GM19193 (cell line): ENCODE results near the gene RSPO3.

Source experiments
- POLR2A ChIP-seq: IDR thresholded peaks from 4 replicates; pipeline ENCODE4 v1.6.1; 2011; ENCODE audit not compliant: insufficient read depth, insufficient read length; ENCODE audit errors: extremely low read depth

Gene RSPO3, protein sequence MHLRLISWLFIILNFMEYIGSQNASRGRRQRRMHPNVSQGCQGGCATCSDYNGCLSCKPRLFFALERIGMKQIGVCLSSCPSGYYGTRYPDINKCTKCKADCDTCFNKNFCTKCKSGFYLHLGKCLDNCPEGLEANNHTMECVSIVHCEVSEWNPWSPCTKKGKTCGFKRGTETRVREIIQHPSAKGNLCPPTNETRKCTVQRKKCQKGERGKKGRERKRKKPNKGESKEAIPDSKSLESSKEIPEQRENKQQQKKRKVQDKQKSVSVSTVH

DNA sequence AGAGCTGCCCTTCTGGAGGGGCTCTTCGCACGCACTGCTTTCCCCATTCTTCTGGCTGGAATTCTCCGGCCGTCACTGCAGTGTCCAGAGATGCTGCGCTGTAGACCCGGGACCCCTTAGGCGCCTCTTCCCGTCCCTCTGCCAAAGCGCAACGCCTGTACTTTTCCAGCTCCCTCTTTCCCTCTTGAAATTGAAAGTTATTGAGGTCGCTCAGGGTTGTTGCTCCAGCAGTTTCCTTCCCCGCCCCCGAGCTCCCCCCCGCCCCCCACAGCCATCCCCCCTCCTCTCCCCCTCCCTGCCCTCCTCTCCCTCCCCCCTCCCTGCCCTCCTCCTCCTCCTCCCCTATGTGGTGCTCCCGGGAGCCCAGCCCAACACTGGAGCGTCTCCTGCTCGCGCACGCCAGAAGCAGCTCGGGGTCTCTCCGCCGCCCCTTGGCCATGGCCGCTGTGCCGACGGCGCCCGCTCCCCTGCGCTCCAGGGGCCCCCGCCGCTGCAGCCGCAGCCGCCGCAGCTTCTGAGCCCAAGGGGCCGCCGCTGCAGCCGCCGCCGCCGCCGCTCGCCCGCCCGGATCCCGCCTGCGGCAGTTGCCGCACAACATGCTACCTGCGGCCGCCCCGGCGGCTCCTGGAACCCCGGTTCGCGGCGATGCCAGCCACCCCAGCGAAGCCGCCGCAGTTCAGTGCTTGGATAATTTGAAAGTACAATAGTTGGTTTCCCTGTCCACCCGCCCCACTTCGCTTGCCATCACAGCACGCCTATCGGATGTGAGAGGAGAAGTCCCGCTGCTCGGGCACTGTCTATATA, at the start of gene RSPO3:
Gene RSPO3 (plus strand): TSS at position 374 of the 804 bp plus-strand sequence. CDS start 522 bp downstream, outside the sequence.
- no peak for TF ChIP-seq POLR2A

DNA sequence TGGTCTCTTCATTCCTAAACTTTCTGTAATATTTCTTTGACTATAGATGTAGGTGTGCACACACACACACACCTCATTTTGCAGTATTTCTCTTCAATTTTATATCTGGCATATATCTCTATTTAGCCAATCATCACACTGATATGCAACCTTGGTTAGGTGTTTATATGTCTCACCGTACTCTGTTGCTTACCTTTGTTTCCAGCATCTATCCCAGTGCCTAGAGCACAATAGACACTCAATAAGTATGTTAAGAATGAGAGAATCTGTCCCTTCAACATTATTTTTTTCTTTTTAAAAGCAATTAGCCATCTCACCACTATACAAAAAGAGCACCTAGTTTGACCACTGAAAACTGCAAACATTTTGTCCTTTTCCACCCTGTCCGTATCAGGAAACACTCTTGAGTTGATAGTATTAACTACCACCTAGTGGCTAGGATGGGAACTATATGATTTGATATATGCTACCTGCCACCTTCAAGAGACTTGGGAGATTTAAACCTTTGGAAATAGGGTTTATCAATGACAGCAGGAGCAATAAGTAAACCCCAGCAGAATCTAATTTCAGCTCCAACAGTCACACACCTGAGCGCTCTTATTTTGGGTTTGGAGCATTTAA, 48.7 kb upstream of the RSPO3 start:
- no peak for TF ChIP-seq POLR2A

DNA sequence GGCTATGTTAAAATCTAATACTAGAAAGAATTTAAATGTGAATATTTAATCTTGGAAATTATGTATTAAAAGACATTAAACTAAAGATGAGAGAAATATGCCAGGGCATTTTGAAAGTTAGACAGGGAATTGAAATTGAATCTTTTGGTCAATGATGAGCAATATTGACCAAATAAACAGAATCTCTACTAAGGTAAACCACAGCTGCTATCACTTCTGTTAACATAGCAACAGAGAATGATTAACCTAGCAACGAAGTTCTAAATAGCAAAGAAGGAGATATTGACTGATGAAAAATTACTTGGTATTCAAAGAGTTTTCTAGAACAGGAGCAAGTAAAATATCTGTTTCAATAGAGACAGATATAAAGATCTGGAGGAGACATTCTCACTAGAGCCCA, 45.2 kb upstream of the RSPO3 start:
- TF ChIP-seq POLR2A: no peak

DNA sequence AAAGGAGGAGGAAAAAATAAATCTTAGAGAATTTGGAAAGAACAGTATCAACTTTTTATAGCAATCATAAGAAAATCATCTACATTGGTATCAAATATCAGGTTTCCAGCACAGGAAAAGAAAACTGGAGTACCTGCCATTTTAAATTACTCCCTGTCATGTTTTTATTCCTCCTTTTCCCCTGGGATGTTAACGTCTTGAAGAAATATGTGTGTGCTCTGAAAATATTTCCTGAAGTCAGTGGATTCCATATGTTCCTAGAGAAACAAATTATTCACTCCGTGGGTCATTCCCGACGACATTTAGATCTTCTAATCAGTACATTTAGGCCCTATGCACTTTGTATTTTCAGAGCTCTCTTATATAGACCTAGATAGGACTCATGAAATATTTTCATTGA, 42.0 kb upstream of the RSPO3 start:
- TF ChIP-seq POLR2A: no peak

DNA sequence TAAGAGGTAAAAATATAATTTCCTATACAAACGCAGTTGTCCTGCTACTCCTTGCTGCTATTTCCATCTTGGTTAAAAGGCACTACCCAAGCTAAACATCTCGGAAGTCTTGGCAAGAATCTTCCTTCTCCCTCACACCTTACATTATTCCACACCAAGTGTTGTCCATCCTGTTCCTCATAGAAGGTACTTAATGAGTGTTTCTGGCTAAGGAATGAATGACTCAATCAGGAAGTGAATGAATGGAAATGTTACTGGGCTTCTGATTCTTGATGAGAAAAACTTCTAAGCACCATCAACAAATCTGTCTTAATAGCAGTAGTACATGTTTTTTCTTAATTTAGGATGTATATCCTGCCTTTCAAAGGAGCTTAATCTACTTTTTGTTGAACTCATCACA, 40.6 kb upstream of the RSPO3 start:
- no peak for TF ChIP-seq POLR2A

DNA sequence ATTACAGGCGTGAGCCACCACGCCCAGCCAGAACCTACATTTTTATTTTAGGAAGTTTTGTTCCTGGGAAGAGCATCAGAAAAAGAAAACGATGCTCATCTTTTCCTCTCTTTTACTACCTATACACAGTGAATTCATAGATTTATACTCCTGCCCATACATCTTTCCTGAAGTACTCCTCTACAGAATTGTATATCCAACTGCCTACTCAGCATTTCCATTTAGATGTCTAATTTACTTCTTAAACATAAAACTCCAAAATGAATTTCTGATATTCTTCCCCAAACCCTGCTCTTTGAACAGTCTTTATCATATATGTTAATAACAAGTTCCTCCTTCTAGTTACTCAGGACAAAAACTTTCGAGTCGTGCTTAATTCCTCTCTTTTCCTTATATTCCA, 39.8 kb upstream of the RSPO3 start:
- no peak for TF ChIP-seq POLR2A

DNA sequence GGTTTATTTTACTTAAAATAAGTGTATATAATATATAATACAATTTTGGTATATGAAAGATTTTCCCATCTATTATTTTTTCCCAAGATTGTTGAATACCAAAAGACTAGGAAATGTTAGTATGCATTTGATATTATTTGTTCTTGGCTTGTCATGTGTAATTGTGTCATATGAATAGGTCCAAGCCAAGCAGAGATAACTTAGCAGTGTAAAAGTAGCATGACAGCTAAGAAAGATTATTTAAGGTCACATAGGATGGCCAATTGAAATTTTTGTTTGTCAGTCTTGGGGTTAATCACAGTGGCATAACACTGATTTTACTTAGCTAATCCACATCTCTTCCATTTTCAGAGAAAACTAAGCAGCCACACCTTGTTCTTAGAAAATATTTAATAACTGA, 38.8 kb upstream of the RSPO3 start:
- TF ChIP-seq POLR2A: no peak

DNA sequence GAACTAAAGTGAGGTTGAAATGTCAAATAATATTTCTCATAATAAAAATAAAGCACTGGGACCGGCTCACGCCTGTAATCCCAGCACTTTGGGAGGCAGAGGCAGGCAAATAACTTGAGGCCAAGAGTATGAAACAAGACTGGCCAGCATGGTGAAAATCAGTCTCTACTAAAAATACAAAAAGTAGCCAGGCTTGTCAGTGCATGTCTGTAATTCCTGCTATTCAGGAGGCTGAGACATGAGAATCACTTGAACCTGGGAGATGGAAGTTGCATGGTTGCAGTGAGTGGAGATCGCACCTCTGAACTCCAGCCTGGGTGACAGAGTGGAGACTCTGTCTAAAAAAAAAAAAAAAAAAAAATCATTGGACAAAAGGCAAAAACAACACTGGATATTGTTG, 38.4 kb upstream of the RSPO3 start:
- no peak for TF ChIP-seq POLR2A

DNA sequence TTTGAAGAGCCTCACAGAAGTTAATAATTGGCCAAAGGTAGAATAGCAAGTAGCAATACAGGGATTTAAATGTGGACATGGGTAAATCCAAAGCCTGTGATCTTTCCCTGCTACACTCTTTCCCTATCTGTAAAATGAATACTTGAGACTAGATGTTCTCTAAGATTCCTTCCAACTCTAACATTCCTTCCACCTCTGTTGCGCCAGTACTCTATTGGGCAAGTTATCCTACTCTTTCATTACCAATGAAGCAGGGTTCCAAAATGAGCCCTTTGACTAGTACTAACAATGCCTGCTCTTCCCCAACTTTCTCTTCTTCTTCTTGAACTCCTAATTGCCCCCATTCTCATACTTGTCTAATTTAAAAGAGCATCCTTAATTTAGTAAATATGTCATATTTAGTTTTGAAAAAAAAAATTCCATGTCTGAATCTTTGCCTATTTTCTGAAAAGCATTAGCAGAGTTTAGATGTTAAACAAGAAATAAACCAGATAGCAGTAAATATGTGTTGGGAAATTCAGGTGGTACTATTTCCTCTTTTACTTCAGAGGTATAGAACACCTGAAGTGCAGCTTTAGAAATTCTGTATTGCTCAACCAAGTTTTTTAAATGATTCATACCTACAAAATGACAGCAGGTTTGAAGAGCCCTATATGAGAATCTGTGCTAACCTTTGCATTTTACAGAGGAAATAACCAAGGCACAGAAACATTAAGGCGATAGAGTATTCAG, 35.1 kb upstream of the RSPO3 start:
- no peak for TF ChIP-seq POLR2A

DNA sequence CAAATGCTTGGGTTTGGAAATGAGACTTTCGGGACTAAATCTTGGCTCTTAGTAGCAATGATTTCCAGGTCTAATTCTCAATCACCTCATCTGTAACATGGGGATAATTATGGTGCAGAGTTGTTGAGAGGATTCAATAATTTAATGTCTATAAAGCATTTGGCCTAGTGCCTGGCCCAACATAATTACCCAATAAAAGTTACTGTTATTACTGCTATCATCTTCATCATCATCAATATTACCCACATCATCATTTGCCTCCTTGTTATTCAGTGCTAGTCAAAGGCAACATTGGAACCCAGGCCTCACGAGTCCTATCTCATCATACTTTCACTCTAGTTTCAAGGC, 34.5 kb upstream of the RSPO3 start:
- no peak for TF ChIP-seq POLR2A

DNA sequence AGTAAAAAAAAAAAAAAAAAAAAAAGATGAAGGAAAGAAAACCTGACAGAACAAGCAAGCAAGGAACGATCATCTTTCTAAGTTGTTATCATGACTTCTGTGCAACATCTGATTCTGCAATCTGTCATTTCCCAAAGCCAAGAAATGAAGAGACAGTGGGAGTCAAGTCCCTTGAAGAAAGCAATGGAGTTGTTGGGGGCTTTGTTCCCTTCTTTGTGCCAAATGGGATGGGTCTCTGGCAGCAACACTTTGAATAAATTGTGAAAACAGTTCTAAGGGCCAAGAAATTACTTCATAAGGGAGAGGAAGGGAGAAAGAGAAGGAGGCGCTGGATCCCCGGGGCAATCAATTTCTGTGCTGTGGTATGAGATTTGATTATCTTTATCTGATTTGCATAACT, 33.3 kb upstream of the RSPO3 start:
- TF ChIP-seq POLR2A: no peak

DNA sequence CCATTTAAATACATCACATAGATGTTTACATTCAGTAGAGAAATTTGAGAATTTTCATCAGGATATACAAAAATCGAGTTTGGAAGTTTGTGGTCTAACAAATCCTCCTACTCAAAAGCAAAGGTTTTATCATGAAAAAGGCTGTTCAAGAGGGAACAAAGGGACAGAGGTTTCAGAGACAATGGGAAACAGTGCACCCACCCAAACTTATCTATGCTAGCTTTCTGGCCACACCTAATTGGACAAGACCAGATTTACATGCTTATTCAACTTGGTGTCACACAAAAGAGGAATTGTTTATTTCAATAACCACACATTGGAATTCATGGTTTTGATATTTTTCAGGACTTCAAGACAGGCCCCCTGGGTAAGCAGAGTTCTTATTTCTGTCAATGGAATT, 28.4 kb upstream of the RSPO3 start:
- no peak for TF ChIP-seq POLR2A

DNA sequence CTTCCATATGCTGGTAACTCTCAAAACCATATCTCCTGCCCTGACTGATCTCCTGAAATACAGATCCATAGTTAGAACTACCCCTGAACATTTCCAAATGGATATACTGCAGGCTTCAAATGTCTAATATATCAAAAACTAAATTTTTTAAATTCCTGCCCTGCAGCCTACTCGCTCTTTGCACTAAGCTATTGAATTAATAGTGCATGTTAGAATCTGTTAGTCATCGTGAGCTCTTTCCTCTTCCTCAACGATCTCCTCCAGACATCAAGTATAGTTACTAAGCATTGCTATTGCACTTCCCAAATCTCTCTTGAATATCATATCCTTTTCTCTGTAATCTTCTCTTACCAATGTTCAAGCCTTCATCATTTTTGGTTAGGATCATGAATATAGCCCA, 26.0 kb upstream of the RSPO3 start:
- no peak for TF ChIP-seq POLR2A

DNA sequence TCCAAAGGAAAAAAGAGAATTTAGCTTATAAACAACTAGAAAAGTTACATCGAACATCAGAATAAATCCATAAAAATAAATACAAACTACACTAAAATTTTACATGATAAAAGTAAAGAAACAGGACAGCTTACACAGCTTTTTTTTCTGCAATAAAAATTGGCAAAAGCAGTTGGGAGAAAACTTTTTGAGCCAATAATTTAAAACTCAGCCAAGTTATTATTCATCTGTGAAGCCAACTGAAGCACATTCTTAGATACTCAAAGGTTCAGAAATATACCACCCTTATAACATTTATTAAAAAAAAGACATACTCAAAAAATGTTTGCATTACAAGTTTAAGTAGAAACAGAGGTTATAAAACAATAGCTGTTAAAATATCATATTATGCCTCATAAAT, 23.7 kb upstream of the RSPO3 start:
- TF ChIP-seq POLR2A: no peak

DNA sequence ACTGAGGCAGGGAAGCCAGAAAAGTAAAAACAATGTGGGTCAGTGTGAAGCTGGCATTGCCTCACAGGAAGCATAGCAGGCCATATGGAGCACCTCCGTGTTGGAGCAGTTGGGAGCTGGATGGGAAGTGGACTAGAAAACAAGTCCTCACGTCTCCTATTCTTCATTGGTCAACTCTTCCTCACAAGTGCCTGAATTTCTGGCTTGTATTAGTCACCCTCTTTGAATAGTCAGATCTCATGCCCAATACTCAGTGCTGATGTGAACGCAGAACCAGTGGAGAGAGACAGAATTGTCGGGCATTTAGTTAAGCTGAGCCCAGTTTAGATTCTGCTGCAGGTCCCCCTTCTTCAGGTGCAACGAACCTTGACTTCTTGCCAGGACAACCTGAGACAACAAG, 22.3 kb upstream of the RSPO3 start:
- no peak for TF ChIP-seq POLR2A
